ENCODE results near the gene LCORL. TPM values are rescaled to one million over a fixed set of nuclear protein-coding genes. Genes with fewer than 3 reads are reported as not detected.

The LCORL gene
- total and polyA plus RNA-seq, 9 of the 15 experiments (the other 6 are each of a cell fraction or from before 2014, with no cell fraction given), result 3.1 to 24.5 (median 11.1) TPM

DNA sequence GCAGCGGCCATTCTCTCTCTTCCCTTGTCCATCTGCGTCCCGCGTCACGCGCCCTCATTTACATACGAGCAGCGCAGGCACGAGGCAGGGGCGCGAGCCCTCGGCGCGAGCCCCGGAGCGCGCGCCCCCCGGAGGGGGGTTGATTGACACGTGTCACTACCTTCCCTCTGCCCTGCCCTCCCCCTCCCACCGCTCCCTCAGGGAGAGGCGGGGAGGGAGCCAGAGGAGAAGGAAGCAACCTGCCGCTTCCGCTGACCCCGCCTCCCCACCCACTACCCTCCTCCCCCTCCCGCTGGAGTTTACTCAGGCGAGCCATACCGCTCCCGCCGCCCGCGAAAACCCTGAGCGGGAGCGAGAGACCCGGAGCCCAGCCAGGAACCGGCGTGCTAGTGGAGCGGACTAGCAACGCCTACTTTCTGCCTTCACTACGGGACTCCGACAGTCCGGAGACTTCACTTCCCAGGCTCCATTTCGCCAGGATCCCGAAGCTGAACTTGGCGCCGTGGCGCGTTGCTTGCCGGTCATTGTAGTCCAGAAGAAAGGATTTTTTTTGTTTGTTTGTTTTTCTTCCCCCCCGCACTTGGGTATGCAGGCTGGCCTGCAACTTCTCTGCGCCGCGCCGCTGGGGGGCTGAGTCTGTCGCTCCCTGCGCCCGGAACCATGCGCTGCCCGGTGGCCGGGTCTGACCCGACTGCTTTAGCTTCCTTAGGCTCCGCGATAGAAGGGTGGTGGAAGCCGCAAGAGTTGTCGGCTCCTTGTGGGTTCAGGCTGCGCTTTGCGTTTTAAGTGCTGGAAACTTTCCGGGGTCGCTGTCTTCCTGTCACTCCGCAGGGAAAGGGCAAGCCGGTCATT, at the start of gene LCORL (continued):
- TF ChIP-seq FOXA3 (CRISPR knock-in tag; conservative IDR thresholded peaks at IDR 0.05 in 1 of 2, IDR thresholded peaks at IDR 0.05 in 1 of 2) (peak; percentile 75 to 83), GABPB1 (CRISPR knock-in tag; IDR thresholded peaks at IDR 0.05) (peak; percentile 61; the same call in 1 of the 2 replicates), IFI16 (CRISPR knock-in tag; IDR thresholded peaks at IDR 0.05) (no peak), C11orf30 (IDR thresholded peaks at IDR 0.05; ENCODE audit: low read depth) (peak; percentile 16; the same call in 1 of the 2 replicates), RCOR1 (IDR thresholded peaks at IDR 0.05; ENCODE audit: borderline replicate concordance in 1 of 2, low read depth in 2 of 2, low read length in 2 of 2) (peak in 1 of 2 experiments; percentile 73; a peak in 2 of 4 replicates), ZNF431 (CRISPR knock-in tag; IDR thresholded peaks at IDR 0.05) (no peak; the same call in 1 of the 2 replicates), ZNF644 (tag; IDR thresholded peaks at IDR 0.05; ENCODE audit: low read depth) (peak; percentile 93)
- TF ChIP-seq, protein P1, sequence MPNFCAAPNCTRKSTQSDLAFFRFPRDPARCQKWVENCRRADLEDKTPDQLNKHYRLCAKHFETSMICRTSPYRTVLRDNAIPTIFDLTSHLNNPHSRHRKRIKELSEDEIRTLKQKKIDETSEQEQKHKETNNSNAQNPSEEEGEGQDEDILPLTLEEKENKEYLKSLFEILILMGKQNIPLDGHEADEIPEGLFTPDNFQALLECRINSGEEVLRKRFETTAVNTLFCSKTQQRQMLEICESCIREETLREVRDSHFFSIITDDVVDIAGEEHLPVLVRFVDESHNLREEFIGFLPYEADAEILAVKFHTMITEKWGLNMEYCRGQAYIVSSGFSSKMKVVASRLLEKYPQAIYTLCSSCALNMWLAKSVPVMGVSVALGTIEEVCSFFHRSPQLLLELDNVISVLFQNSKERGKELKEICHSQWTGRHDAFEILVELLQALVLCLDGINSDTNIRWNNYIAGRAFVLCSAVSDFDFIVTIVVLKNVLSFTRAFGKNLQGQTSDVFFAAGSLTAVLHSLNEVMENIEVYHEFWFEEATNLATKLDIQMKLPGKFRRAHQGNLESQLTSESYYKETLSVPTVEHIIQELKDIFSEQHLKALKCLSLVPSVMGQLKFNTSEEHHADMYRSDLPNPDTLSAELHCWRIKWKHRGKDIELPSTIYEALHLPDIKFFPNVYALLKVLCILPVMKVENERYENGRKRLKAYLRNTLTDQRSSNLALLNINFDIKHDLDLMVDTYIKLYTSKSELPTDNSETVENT (CRISPR knock-in tag; IDR thresholded peaks at IDR 0.05), result peak; percentile 60
- TF ChIP-seq, protein P2, sequence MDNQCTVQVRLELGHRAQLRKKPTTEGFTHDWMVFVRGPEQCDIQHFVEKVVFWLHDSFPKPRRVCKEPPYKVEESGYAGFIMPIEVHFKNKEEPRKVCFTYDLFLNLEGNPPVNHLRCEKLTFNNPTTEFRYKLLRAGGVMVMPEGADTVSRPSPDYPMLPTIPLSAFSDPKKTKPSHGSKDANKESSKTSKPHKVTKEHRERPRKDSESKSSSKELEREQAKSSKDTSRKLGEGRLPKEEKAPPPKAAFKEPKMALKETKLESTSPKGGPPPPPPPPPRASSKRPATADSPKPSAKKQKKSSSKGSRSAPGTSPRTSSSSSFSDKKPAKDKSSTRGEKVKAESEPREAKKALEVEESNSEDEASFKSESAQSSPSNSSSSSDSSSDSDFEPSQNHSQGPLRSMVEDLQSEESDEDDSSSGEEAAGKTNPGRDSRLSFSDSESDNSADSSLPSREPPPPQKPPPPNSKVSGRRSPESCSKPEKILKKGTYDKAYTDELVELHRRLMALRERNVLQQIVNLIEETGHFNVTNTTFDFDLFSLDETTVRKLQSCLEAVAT (IDR thresholded peaks at IDR 0.05), result no peak
- TF ChIP-seq, protein P3, sequence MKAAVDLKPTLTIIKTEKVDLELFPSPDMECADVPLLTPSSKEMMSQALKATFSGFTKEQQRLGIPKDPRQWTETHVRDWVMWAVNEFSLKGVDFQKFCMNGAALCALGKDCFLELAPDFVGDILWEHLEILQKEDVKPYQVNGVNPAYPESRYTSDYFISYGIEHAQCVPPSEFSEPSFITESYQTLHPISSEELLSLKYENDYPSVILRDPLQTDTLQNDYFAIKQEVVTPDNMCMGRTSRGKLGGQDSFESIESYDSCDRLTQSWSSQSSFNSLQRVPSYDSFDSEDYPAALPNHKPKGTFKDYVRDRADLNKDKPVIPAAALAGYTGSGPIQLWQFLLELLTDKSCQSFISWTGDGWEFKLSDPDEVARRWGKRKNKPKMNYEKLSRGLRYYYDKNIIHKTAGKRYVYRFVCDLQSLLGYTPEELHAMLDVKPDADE (conservative IDR thresholded peaks at IDR 0.05; ENCODE audit: control insufficient read depth, low read depth, low read length), result peak; percentile 86
- TF ChIP-seq, protein P4, sequence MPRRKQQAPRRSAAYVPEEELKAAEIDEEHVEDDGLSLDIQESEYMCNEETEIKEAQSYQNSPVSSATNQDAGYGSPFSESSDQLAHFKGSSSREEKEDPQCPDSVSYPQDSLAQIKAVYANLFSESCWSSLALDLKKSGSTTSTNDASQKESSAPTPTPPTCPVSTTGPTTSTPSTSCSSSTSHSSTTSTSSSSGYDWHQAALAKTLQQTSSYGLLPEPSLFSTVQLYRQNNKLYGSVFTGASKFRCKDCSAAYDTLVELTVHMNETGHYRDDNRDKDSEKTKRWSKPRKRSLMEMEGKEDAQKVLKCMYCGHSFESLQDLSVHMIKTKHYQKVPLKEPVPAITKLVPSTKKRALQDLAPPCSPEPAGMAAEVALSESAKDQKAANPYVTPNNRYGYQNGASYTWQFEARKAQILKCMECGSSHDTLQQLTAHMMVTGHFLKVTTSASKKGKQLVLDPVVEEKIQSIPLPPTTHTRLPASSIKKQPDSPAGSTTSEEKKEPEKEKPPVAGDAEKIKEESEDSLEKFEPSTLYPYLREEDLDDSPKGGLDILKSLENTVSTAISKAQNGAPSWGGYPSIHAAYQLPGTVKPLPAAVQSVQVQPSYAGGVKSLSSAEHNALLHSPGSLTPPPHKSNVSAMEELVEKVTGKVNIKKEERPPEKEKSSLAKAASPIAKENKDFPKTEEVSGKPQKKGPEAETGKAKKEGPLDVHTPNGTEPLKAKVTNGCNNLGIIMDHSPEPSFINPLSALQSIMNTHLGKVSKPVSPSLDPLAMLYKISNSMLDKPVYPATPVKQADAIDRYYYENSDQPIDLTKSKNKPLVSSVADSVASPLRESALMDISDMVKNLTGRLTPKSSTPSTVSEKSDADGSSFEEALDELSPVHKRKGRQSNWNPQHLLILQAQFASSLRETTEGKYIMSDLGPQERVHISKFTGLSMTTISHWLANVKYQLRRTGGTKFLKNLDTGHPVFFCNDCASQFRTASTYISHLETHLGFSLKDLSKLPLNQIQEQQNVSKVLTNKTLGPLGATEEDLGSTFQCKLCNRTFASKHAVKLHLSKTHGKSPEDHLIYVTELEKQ (CRISPR knock-in tag; IDR thresholded peaks at IDR 0.05), result peak; percentile 90

All from K562 (cell line).